ES-I3 (cell line): ENCODE data around the gene CLDN8.

Source experiments
- H3K36me3 ChIP-seq: 2 replicates; pipeline ENCODE4 v1.6.1; 2013; ENCODE audit warnings: mild to moderate bottlenecking, low read length, control low read depth, moderate library complexity; ENCODE audit not compliant: insufficient read depth
- H3K4me1 ChIP-seq: 2 replicates; pipeline ENCODE4 v1.6.1; 2013; ENCODE audit warnings: mild to moderate bottlenecking, control low read depth, low read length; ENCODE audit not compliant: insufficient read depth
- H3K9ac ChIP-seq: 2 replicates; pipeline ENCODE4 v1.6.1; 2013; ENCODE audit warnings: low read depth, mild to moderate bottlenecking, low read length, moderate library complexity
- H3K9me3 ChIP-seq: 2 replicates; pipeline ENCODE4 v1.6.1; 2013; ENCODE audit warnings: mild to moderate bottlenecking, low read length, moderate library complexity; ENCODE audit not compliant: control insufficient read depth, insufficient read depth

Gene CLDN8

DNA sequence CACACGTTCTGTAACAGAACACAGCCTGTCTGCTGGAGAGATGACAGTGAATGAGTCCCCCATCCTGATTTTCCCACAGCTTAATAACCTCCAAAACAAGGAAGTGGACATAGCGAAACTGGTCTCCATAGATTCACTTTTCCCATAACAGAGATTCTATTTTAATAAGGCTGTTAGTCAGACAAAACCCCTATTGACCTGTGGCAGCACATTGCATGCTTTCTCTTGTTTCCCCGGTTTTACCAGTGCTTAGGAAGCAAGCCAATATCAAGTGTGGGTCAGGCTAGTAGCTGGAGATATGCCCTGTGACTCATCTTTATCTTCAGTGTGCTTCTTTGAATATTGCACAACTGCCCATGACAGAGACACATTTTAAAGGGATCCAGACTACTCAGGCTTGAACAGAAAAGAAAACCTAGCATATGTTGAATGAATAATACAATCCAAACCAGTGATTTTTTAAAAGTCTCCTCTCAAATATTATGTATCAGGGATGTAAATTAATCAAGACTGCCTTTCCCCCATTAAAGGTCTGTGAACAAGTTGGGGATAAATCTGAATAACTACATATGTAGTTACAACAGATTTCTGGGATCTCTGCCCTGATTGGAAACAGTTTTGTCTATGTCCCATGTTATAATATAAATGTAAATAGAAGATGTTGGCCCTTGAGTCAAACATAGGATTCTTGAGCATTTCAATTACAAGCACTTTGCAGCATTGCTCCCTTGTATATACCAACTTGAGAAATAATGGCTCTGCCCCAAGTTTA is 11.9 kb upstream of the CLDN8 start:
- H3K4me1 ChIP-seq = no peaks in the 10 kb centered on the region
- no peaks in the 10 kb centered on the region for H3K36me3 ChIP-seq
- H3K9me3 ChIP-seq = no peaks in the 10 kb centered on the region
- no peak overlapping the region for H3K9ac ChIP-seq

DNA sequence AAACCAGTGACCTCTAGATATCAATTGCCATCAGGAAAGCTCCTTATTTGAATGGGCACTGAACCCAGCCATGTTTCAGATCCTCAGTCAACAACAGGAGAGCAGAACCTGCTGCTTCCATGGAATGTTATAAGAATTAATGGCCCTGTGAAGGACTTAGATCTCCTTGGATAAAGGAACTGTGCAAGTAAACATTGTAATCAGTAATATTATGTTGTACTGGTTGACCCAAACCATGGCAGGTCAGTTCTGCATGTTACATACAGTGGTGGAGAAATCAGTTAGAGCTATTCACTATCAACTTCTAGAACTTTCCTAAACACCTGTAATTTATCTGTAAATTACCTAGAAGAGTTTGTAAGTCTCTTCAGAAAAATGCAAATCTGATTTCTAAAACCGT is 11.2 kb upstream of the CLDN8 start:
- no peaks in the 10 kb centered on the region for H3K4me1 ChIP-seq

DNA sequence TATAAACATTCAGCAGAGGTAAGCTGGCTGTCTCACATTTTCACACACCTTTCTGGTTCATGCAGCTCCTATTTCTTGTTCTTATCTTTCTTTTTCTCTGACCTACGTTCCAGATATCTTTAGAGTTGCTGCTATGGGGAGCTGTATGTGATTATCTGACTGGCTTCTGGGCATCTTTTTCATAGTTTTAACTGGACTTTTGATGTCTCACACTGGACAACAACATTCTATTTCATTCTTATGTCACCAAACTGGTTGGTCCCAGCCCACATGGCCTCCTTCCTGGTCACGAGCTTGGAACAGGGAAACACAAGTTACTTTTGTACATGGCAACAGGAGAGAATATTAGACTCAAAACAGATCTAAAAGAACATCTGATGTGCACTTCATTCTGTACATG is 7.7 kb upstream of the CLDN8 start:
- no peaks in the 10 kb centered on the region for H3K36me3 ChIP-seq
- no peak overlapping the region for H3K9ac ChIP-seq
- no peaks in the 10 kb centered on the region for H3K9me3 ChIP-seq
- H3K4me1 ChIP-seq = no peaks in the 10 kb centered on the region

More for the DNA sequence above, 11.2 kb upstream of the CLDN8 start:
- no peak overlapping the region for H3K9ac ChIP-seq
- no peaks in the 10 kb centered on the region for H3K9me3 ChIP-seq
- no peaks in the 10 kb centered on the region for H3K36me3 ChIP-seq

DNA sequence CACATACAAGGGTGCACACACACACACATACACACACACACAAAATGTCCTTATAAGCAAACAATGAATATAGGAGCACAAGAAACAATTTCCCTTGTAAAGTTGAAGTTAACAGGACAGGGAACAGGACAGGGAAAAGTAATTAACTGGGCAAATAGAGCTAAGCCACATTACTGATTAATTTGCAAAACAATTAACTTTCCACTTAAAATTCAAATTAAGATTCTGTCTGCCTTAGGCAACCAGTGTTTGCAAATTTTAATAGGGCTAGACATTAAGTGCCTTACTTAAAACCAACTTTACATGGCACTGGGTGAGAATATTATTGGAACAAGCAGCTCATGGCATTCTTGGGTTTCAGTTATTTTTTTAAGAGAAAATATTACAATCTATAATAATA is 6.8 kb upstream of the CLDN8 start:
- Histone ChIP-seq H3K9ac (no peak overlapping the region), H3K4me1 (no peaks in the 10 kb centered on the region), H3K36me3 (no peaks in the 10 kb centered on the region), H3K9me3 (no peaks in the 10 kb centered on the region)

DNA sequence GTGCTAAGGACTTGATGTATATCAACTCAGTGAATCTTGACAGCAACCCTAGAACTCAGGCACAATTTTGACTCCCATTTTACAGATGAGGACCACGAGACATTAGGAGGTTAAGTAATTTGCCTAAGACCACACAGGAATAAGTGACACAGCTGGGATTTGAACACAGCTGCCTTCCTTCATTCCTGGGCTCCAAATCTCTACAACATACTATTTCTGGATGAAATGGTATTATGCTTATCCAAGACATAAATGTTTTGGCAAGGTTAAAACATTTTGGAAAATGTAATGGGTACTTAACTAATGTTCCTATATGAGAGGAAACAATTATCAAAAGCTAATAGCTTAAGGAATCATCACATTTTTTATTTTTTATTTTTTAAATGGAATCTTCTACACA is 4.8 kb downstream of the CLDN8 start:
- H3K4me1 ChIP-seq = no peaks in the 10 kb centered on the region
- H3K36me3 ChIP-seq = no peaks in the 10 kb centered on the region
- no peak overlapping the region for H3K9ac ChIP-seq
- no peaks in the 10 kb centered on the region for H3K9me3 ChIP-seq

DNA sequence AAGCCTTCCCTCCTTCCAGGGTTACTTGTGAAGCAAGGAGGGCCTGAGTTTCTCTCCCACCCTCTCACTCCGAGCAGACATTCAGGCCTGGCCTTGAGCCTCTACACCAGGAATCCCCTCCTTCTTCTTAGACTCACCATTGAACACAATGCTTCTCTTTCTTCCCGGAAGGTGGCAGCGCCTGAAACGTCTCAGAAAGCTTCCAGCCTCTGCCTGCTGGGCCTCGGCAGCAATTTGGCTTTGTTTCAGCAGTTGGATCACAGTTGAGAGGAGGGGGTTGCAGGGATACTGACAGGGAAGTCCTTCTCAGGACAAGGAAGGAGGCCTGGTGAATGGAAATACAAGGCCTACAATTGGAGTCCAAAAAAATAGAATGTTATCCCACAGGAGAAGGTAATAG is 6.3 kb downstream of the CLDN8 start:
- Histone ChIP-seq H3K9me3 (no peaks in the 10 kb centered on the region), H3K36me3 (no peaks in the 10 kb centered on the region), H3K9ac (no peak overlapping the region), H3K4me1 (no peaks in the 10 kb centered on the region)

DNA sequence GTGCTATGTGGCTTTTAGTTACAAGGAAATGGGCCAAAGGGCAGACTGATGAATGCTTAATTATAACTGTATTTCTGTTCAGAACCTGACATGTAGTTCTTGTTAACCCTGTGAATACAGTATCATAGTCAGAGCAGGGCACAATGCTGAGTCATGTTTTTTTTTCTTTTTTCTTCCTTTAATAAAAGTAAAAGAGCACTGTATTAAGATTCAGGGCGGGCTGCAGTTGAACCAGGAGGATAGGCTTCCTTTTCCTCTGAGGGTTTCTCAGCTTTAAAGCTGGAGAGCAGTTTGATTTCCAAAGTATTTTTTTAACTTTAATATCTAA is 8.7 kb downstream of the CLDN8 start:
- Histone ChIP-seq H3K9me3 (no peaks in the 10 kb centered on the region), H3K4me1 (no peaks in the 10 kb centered on the region), H3K36me3 (no peaks in the 10 kb centered on the region), H3K9ac (no peak overlapping the region)

DNA sequence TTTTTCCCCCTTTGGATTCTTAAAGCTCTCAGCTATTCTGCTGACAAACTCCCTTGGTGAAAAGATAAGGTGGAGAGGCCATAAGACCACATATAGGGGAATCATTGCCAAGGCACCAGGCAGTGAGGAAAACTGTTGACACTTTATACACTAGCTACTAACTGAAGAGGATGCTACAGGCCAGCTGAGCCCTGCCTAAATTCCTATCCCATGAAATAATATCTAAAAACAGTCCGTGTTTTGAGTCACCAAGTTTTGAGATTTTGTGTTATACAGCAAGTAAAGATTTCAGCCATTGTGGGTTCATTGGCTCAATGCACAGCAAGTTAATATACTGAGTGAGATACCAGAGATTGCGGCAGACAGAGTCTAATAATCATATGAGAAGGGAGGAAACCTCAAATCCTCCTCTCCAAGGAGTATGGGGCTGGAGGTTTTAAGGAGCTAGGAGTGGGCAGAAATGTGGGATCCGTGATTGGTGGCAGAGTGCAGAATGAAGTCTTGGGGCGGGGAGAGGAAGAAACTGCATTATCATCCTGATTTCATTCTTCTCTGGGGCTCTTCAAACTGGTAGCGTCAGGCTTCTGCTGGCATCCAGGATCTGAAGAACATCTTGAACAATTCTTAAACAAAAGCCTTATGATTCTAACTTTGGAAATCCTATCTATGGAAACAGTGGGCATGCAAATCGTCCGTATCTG is 9.2 kb downstream of the CLDN8 start:
- H3K9me3 ChIP-seq = no peaks in the 10 kb centered on the region
- no peak overlapping the region for H3K9ac ChIP-seq
- no peaks in the 10 kb centered on the region for H3K36me3 ChIP-seq
- H3K4me1 ChIP-seq = no peaks in the 10 kb centered on the region

DNA sequence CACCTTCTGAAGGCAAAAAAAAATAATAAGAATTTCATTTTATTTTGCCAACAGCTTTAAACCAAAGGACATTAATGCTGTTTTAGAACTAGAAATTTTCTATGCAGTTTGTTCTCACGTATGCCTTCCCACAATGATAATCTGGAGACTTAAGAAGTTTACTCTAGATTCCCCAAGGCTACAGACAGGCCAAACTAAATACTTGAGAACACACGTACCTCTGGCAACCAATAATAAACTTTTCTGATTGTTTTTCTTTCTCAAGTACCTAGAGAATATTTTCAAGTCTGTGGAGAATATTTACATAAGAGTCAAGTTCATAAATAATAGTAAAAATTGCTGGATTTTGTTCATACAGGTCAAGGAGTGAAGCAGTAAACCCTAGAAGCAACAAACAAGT is 15.9 kb downstream of the CLDN8 start:
- no peaks in the 10 kb centered on the region for H3K36me3 ChIP-seq
- H3K4me1 ChIP-seq = no peaks in the 10 kb centered on the region
- H3K9me3 ChIP-seq = no peaks in the 10 kb centered on the region
- H3K9ac ChIP-seq = no peak overlapping the region

DNA sequence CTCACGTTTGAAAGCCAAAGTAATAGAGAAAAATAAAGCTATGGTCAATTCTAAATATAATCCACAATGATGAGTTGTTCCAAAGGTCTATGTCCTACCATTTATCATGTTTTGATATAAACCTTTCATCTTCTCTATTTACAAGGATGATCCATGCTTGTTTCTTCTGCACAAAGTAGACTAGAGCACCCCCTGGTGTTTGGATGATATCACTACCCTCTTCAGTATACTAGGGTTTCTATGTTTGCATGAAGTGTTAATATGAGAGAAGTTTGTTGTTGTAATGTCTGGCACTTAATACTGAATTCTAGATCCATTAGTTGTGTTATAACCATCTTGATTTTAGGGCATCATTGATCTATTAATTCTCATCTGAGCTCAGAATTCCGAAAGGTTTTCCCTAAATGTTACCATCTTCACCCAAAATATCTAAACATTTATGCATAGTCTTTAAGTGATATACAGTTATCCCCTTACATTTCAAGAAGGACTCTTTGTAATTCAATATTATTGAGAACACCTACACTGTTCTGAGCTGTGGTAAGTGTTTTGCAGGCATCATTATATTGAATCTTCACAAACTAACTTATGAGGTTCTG is 21.1 kb downstream of the CLDN8 start:
- Histone ChIP-seq H3K9ac (no peak overlapping the region), H3K4me1 (no peaks in the 10 kb centered on the region), H3K9me3 (no peaks in the 10 kb centered on the region), H3K36me3 (no peaks in the 10 kb centered on the region)

DNA sequence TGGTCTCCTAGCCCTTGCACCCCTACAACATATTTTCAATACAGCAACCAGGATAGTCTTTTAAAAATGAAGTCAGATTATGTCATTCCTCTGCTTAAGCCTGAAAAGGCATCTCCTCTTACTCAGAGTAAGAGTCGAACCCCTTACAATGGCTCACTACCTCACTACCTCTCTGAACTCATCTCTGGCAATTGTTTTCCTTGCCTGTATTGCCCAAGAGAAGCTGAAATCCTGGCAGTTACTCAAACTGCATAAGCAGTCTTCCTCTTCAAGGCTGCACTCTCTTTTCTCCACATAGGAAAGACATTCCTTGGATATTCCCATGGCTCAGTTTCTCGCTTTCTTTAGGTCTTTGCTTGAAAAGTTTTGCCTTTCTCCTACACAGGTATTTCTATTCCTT is 22.7 kb downstream of the CLDN8 start:
- H3K9me3 ChIP-seq = no peaks in the 10 kb centered on the region
- no peak overlapping the region for H3K9ac ChIP-seq
- H3K36me3 ChIP-seq = no peaks in the 10 kb centered on the region
- H3K4me1 ChIP-seq = no peaks in the 10 kb centered on the region

DNA sequence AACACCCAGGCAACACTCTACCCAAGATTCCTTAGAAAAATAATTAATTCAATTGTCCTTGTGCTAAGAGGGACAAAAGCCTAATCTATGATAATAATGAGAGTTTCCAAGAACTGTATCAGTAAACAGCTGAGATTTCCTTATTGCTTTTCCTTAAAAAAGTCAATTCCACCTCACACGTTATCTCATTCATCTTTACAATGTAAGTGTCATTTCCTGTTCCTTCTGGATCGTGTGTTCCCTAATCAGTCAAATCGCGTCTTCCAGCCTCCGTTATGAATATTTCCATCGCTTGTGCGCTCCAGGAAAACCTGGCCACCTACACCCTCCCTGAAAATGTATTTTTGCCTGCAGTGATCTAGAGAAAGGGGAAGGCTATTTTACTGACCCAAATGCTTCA is 25.3 kb downstream of the CLDN8 start:
- H3K9me3 ChIP-seq = no peaks in the 10 kb centered on the region
- H3K4me1 ChIP-seq = no peaks in the 10 kb centered on the region
- H3K36me3 ChIP-seq = no peaks in the 10 kb centered on the region
- no peak overlapping the region for H3K9ac ChIP-seq

DNA sequence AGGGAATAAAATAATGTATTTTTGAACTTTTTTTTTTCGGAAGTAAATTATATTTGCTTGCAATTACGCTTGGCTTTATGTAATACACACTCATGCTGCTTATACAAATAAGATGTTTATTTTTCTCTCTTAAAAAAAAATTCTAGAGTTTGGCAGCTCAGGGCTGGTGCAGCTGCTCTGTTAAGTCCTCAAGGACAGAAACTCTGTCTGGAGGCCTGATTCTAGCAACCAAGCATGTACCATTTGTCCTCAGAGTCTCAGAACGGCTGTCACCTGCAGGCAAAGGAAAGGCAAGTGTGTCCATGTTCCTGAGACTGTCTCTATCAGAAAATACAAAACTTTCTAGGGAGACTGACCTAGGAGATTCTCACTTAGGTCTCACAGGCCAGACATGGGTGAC is 26.1 kb downstream of the CLDN8 start:
- Histone ChIP-seq H3K36me3 (no peaks in the 10 kb centered on the region), H3K9me3 (no peaks in the 10 kb centered on the region), H3K9ac (no peak overlapping the region), H3K4me1 (no peaks in the 10 kb centered on the region)

DNA sequence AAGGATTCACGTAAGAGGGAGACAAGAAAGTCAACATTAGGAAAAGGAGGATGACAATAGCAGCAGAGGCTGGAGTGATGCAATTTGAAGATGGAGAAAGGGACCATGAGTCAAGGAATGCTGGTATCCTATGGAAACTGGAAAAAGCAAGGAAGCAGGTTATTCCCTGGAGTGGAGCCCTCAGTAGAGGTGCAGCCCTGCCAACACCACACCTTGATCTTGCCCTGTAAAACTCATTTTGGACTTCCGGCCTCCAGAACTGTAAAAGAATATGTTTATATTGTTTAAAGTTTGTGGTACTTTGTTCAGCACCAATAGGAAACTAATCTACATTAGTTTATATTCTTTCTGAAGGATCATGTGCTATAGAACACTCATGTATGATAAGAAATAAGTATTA is 29.7 kb downstream of the CLDN8 start:
- no peaks in the 10 kb centered on the region for H3K9me3 ChIP-seq
- H3K36me3 ChIP-seq = no peaks in the 10 kb centered on the region
- no peak overlapping the region for H3K9ac ChIP-seq
- H3K4me1 ChIP-seq = no peaks in the 10 kb centered on the region

DNA sequence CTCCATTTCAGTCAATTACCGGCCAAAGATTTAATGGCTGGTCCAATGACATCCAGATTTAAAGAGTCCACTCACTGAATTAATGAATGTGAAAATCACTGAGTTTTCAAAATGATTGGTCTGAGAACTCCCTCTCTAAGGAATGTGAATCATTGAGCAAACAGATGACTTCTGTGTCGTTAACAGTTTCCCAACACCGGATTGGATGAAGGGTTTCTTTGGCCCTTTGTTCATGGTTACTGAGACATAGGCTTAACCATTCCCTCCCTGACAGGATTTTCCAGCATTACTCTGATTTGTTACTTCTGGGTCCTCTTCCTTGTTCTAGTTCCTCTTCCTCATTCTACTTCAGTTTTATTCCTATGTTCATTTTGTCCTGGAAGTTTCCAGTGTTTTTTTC is 47.8 kb downstream of the CLDN8 start:
- Histone ChIP-seq H3K9me3 (no peaks in the 10 kb centered on the region), H3K9ac (no peak overlapping the region), H3K4me1 (no peaks in the 10 kb centered on the region), H3K36me3 (no peaks in the 10 kb centered on the region)
